GM19043 (cell line): Measurements from ENCODE around the gene GGTLC1.
"Not testable (repeated sequence)": the region's sequence is repeated elsewhere in the genome, so short reads cannot be mapped to it uniquely, and the experiment has no call there.

ENCODE experiments used
- ATAC-seq: cut with Tn5 transposase; IDR thresholded peaks from one replicate; pipeline ENCODE4 v1.9.1; 2021; ENCODE audit warnings: low read depth; ENCODE audit not compliant: unreplicated experiment

GGTLC1 gene

DNA sequence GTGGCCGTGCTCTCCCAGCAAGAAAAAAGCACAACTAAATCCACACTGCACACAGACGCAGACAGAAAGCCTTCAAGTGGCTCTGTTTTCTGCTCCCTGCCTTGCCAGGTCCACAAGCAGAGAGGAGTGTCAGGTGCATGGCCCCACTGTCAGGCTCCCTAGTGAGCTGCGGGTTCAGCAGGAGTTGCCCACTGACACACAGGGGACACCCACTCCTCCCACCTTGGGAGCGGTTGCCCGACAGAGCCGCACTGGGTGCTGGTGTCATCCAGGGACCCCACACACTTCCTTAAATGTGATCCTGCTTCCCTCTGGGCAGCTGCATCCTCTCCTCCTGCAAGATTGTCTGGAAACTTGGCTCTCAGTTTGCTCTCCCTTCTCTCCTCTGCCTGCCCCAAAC is 6.7 kb upstream of the GGTLC1 start:
- not testable (repeated sequence) for ATAC-seq

GRCh38 chr20:23994001-23994633 is 5.5 kb upstream of the GGTLC1 start:
- ATAC-seq = not testable (repeated sequence)

DNA sequence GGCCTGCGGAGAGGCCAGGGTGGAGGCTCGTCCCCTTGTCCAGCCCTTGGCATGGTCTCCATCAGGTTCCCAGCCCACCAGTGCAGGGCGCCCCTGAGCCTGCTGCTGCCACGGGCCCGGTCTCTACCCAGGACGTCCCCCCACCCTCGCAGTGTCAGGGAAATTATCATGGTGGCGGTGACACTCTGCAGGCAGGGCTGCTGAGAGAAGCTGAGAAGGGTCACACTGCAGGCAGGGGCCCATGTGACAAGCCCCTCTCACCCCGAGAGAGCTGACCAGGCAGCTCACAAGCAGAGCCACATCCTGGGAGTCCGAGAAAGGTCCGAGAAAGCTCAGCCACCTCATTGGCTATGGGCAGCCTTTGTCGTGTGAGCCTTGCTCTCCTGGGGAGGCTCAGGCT is 4.9 kb upstream of the GGTLC1 start:
- ATAC-seq = not testable (repeated sequence)

DNA sequence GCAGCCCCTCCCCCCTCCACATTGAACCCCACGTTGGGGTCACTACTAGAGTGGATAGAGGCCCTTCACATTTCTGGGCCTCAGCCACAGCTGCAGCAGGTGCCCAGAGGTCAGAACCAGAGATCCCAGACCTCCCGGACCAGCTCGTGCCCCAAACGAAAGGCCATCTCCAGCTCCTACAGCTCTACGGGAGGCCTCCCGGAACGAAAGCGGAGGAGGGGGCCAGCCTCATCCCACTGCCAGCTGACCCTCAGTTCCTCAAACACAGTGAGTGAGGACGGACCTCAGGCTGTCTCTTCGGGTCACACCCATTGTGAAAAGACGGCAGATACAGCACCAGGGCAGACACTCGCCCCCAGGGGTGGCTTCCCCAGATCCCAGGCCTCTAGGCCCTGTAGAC is 1.7 kb upstream of the GGTLC1 start:
- ATAC-seq = not testable (repeated sequence)

DNA sequence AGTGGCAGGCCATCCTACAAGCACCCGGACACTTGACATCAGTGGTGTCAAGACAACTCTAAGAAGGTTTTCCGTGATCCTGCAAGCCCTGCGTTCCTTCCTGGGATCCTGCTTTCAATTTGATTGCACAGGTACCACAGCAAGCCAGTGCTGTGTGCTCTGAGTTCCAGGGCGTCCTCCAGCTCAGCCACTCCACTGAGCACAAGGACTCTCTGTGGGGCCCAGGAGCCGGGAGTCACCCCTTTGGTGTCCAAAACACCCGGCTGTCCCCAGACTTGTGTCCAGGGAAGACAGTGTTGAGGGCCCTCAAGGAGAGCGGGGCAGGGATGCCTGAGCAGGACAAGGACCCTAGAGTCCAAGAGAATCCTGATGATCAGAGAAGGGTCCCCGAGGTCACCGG is 387 bp upstream of the GGTLC1 start:
- not testable (repeated sequence) for ATAC-seq

DNA sequence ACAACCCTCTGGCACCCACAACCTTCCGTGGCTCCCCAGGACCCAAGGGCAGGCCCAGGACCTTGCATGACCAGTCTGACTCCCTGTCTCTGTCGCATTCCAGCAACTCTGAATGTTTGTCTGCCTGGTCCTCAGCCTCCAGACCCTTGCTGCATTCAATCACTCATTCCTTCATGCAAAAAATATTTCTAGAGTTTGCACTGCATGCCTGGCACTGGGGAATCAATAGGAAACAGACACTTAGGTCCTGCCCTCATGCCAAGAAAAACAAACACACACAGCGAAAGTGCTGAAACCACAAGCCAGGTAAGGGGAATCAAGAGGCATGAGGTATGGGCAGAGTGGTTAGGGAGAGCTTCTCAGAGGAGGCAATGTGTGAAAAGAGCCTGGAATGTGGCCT is 1.9 kb downstream of the GGTLC1 start:
- ATAC-seq = not testable (repeated sequence)

- not testable (repeated sequence) for ATAC-seq
Measured at GRCh38 chr20:23986310-23986709, 2.3 kb downstream of the GGTLC1 start.

DNA sequence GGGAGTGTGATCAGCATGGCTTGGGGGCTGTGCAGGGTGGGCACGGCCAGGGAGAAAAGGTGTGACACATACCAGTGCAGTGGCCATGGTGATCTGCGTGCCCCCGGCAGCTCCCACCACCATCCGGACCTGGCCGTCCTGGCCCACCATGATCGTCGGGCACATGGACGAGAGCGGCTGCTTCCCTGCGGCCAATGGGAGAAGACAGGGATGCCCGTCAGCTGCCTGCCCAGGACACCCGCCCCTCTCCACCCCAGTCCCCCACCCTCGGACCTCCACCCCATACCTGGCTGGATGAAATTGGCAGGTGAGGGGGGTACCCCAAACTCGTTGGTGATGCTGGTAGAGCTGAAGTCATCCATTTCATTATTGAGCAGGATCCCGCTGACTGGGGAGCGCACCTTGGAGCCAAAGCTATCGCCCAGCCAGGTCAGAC is 2.8 kb downstream of the GGTLC1 start:
- ATAC-seq = not testable (repeated sequence)

GRCh38 chr20:23985066-23985789 is 3.4 kb downstream of the GGTLC1 start:
- not testable (repeated sequence) for ATAC-seq

DNA sequence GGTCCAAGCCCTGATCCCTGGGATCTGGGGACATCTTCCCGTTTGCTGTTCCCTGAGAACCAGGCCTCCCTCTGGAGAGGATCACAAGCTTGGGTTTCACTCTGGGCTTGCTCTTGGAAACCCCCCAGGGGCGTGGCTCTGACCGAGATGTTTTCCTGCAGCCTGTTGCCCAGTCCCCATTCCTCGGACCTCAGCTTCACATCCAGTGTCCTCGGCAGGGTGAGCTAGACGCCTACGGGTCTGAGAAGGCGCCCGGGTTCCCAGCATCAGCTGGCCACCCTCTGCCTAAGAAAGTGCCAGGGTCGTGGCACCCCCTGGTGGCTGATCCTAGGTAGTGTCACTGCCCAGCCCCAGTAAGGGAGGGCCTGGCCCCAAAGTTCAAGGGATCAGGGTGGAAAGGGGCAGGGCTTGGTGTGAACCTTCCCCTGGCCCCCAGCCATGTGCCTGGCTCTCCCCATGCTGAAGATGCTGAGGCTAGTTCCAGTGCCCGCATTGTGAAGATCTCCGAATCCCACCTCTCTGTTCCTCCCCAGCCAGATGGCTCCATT is 4.0 kb downstream of the GGTLC1 start:
- not testable (repeated sequence) for ATAC-seq

GRCh38 chr20:23982112-23983018 is 6.2 kb downstream of the GGTLC1 start:
- not testable (repeated sequence) for ATAC-seq

DNA sequence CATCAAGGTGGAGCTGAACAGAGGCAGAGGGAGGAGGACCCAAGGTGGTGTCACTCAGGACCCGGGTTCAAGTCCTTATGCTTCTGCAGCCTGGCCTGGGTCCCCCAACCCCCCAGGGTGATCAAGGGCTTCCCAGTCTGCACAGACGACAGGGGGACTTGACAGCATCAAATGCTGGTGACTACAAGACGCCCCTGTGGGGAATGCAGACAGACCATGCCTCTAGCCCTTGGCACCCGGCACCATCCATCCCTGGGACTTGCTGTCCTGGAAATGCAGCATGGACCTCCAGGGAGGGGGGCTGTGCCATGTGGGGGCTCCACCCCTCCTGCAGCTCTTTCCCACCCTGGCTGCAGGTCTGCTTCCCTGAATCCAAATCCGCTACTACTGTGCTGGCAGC is 7.1 kb downstream of the GGTLC1 start:
- not testable (repeated sequence) for ATAC-seq

GRCh38 chr20:23981014-23981413 is 7.6 kb downstream of the GGTLC1 start:
- ATAC-seq = not testable (repeated sequence)

DNA sequence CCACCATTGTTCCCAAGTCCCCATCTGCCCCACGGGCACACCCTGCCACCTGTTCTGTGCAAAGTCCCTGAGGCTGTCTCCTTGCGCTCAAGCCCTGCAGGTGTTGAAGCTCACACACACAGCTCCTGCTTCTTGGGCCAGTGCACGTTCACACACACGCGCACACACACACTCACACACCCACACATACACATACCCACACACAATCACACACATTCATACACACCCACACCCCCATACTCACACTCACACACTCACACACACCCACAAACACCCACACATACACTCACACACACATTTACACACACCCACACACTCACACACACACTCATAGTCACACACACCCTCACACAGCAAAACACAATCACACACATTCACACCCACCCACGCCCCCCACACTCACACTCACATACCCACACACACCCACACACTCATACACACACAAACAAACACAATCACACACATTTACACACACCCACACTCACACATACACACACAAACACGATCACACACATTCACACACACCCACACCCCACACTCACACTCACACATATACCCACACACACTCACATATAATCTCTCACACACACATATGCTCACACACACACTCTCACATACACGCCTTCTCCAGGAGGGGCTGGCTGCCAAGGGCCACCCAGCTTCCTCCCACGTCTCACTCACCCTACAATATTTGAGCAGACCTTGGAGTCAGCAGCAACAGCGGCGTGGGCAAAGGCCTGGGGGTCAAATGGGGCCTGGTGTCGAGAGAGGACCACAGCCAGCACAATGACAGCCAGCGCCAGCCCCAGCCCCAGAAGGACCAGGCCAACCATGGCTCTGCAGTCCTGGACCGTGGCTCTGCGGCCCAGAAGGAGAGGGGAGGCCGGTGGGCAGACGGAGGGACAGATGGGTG is 8.4 kb downstream of the GGTLC1 start:
- not testable (repeated sequence) for ATAC-seq

DNA sequence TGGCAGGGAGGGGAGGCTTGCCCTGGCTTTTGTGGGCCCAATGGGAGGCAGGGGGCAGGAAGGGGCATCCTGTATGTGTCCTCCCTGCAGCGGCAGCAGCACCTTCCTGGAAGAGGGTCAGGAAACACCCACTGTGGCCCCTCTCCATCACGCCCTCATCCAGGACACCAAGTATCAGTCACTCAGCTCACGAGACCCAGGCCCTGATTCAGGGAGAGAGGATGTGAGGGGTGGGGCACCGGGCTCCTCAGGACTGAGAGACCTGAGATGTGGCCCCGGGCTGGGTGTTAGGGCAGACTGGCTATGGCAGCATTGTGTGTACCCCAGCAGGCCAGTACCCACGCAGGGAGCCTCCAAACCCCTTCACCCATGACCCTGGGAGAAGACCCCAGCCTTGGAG is 9.2 kb downstream of the GGTLC1 start:
- ATAC-seq = not testable (repeated sequence)

DNA sequence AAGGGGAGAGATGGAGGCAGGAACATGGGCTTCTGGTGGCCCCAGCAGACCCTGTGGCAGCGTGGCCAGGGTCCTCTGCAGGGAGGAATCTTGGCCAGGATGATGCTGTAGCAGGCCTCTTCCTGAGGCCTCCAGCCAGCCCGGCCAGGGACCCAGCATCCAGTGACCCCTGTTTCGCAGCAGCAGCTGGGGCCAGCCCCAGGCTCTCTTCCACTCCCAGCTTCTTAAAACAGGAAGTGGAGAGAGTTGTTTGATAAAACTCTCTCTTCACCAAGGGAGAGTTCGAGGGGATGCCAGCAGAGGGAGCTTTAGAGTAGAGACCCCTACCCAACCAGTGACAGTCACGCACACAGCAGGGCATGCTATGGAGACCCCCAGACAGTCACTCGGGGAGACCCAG is 10.1 kb downstream of the GGTLC1 start:
- ATAC-seq = not testable (repeated sequence)

DNA sequence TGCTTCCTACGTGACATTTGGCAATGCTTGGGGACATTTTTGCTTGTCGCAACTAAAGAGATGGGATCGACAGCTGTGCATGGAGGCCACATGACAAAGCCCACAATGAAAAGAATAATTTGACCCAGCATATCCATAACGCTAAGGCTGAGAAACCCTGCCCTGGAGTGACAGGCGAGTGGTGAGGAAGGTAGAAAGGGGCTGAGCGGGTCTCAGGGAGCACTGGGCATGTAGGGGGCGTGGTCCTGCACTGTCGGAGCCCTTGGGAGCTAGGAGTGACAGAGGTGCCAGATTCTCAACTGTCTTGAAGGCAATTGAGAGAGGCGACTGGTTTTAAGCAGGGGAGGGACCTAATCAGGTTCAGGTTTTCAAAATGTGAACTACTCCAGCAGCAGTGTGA is 13.6 kb downstream of the GGTLC1 start:
- ATAC-seq = no peak

- no peak for ATAC-seq
Measured at GRCh38 chr20:23971310-23971709, 17.3 kb downstream of the GGTLC1 start.

DNA sequence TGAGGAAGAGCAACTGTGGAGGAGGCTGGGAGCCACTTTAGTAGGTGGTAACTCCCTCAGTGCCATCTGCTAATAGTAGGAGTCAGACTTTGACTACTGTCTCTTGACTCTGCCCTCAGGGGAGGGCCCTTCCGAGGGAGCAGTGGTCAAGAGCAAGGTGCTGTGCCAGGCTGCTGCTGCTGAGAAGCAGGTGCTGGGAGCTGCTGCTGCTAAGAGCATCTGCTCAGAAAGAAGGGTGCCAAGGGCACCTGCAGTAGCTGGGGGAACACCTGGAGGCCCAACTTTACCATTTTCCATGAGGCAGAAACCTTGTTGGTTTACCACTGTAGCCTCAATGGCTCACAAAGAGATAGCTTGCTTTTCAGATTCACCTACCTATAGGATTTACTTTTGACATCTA is 18.5 kb downstream of the GGTLC1 start:
- ATAC-seq = no peak

DNA sequence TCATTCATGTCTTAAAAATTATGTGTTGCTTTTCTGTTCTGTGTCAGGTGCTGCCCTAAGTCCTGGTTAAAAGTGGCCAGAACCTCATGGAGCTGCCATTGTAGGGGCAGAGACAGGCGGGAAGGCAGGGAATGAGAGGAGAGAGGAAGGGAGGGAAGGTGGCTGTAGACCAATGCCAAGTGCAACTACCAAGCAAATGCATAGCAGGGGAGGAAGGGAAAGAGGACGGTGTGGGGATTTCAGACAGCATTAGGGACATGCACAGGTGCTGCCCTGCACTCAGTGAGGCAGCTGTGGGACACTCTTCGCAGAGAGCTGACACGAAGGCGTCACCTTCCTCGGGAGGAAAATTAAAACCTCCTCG is 21.0 kb downstream of the GGTLC1 start:
- no peak for ATAC-seq
